ENCODE results near the gene DDC.
"Not testable (repeated sequence)": the region's sequence is repeated elsewhere in the genome, so short reads cannot be mapped to it uniquely, and the experiment has no call there.

Gene DDC

DNA sequence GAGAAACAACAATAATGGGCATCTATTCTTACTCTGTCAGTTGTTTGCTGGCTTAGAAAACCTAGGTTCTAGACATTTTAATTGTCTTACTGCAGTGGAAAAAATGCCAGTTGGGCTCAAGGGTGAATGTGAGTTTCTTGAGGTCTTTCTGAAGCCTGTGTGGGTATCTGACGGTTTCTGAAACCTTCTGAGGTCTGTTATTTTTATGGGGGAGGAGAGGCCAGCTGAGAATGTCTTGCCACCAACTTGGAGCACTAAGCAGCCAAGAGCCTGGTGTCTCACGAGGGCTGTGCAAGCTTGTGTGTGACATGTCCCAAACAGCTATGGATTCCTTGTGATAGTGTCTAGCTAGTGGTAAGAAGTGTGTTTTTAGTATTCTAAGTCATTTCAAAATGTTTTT lies 24.2 kb upstream of the DDC start:
- no peak for DNase-seq
- no peaks in the 10 kb centered on the region for H3K9me3 ChIP-seq (ENCODE audit: control insufficient read depth, low read length)
- no peaks in the 10 kb centered on the region for H3K36me3 ChIP-seq (ENCODE audit: control insufficient read depth, insufficient read depth, low read length)
- H3K4me1 ChIP-seq (ENCODE audit: control insufficient read depth, insufficient read depth, low read length, poor library complexity, severe bottlenecking): no peaks in the 10 kb centered on the region
- no peak overlapping the region for H3K27ac ChIP-seq (ENCODE audit: insufficient read depth, low read length, poor library complexity, severe bottlenecking)
- no peak overlapping the region for H3K4me3 ChIP-seq (ENCODE audit: insufficient read depth, low read depth, low read length, poor library complexity, severe bottlenecking)
- H3K27me3 ChIP-seq (replicated peaks; ENCODE audit: control insufficient read depth, insufficient read depth, low read length, poor library complexity, severe bottlenecking): no peaks in the 10 kb centered on the region

- Histone ChIP-seq H3K9me3 (ENCODE audit: control insufficient read depth, low read length) (no peaks in the 10 kb centered on the region), H3K4me1 (ENCODE audit: control insufficient read depth, insufficient read depth, low read length, poor library complexity, severe bottlenecking) (no peaks in the 10 kb centered on the region), H3K27me3 (replicated peaks; ENCODE audit: control insufficient read depth, insufficient read depth, low read length, poor library complexity, severe bottlenecking) (no peaks in the 10 kb centered on the region), H3K4me3 (ENCODE audit: insufficient read depth, low read depth, low read length, poor library complexity, severe bottlenecking) (no peak overlapping the region), H3K27ac (ENCODE audit: insufficient read depth, low read length, poor library complexity, severe bottlenecking) (no peak overlapping the region), H3K36me3 (ENCODE audit: control insufficient read depth, insufficient read depth, low read length) (no peaks in the 10 kb centered on the region)
- DNase-seq: no peak
Observed at GRCh38 chr7:50588937-50589336, 23.7 kb upstream of the DDC start.

- peaks cover 6% of the 10 kb centered on the region for H3K9me3 ChIP-seq (ENCODE audit: control insufficient read depth, low read length)
- no peak overlapping the region for H3K27ac ChIP-seq (ENCODE audit: insufficient read depth, low read length, poor library complexity, severe bottlenecking)
- no peaks in the 10 kb centered on the region for H3K27me3 ChIP-seq (replicated peaks; ENCODE audit: control insufficient read depth, insufficient read depth, low read length, poor library complexity, severe bottlenecking)
- H3K4me3 ChIP-seq (ENCODE audit: insufficient read depth, low read depth, low read length, poor library complexity, severe bottlenecking): no peak overlapping the region
- no peaks in the 10 kb centered on the region for H3K4me1 ChIP-seq (ENCODE audit: control insufficient read depth, insufficient read depth, low read length, poor library complexity, severe bottlenecking)
- no peaks in the 10 kb centered on the region for H3K36me3 ChIP-seq (ENCODE audit: control insufficient read depth, insufficient read depth, low read length)
- no peak for DNase-seq
Observed at GRCh38 chr7:50587737-50588136, 22.5 kb upstream of the DDC start.

DNA sequence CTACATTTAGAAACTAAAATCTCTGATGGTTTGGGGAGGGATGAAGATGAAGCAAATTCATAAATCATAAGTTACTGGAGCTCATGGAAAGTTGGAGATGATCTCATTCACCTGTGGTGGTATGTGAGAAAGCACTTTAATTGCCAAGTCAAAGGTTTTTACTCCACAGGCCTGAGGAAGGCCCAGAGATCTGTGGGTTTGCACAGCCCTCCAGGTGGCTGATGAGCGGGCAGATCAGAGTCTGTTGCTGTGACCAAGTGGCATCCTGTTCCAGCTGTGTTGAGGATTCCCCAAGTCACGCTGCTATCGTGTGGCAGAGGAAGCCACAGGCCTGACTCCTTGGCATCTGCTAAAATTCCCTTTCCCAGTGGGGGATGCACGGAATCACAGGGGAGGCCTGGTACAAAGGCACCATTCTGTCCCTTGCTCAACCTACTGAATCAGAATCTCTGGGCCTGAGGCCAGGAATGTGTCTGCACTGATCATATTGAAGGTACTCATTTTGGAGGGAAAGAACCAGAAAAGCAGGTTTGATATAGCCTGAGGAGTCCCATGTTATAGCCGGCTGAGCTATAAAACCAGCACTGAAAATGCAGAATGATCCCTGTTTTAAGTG lies 19.7 kb upstream of the DDC start:
- Histone ChIP-seq H3K36me3 (ENCODE audit: control insufficient read depth, insufficient read depth, low read length) (no peaks in the 10 kb centered on the region), H3K4me3 (ENCODE audit: insufficient read depth, low read depth, low read length, poor library complexity, severe bottlenecking) (no peak overlapping the region), H3K4me1 (ENCODE audit: control insufficient read depth, insufficient read depth, low read length, poor library complexity, severe bottlenecking) (no peaks in the 10 kb centered on the region), H3K9me3 (ENCODE audit: control insufficient read depth, low read length) (peaks cover 6% of the 10 kb centered on the region), H3K27me3 (replicated peaks; ENCODE audit: control insufficient read depth, insufficient read depth, low read length, poor library complexity, severe bottlenecking) (no peaks in the 10 kb centered on the region), H3K27ac (ENCODE audit: insufficient read depth, low read length, poor library complexity, severe bottlenecking) (no peak overlapping the region)
- DNase-seq: no peak

DNA sequence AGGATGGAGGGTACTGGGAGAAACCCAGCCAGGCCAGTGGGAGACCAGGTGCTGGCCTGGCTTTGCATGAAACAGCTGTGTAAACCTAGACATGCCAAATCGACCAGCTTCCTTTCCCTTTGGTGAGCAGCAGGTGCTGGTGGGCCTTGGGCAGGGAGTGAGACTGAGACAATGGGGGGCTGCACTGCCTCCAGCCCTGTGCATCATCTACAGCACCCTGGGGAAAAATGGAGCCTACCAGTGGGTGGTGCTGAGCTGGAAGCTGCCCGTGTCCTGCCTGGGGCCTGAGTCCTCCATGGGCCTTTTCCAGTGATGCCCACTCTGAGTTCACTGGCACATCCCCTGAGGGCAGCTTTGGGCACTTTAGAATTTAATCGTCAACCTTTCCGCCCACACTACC lies 19.2 kb upstream of the DDC start:
- Histone ChIP-seq H3K4me3 (ENCODE audit: insufficient read depth, low read depth, low read length, poor library complexity, severe bottlenecking) (no peak overlapping the region), H3K9me3 (ENCODE audit: control insufficient read depth, low read length) (peaks cover 6% of the 10 kb centered on the region), H3K4me1 (ENCODE audit: control insufficient read depth, insufficient read depth, low read length, poor library complexity, severe bottlenecking) (no peaks in the 10 kb centered on the region), H3K27me3 (replicated peaks; ENCODE audit: control insufficient read depth, insufficient read depth, low read length, poor library complexity, severe bottlenecking) (no peaks in the 10 kb centered on the region), H3K36me3 (ENCODE audit: control insufficient read depth, insufficient read depth, low read length) (no peaks in the 10 kb centered on the region), H3K27ac (ENCODE audit: insufficient read depth, low read length, poor library complexity, severe bottlenecking) (no peak overlapping the region)
- DNase-seq: no peak

GRCh38 chr7:50583295-50583694 lies 18.1 kb upstream of the DDC start:
- H3K27me3 ChIP-seq (replicated peaks; ENCODE audit: control insufficient read depth, insufficient read depth, low read length, poor library complexity, severe bottlenecking); H3K36me3 ChIP-seq (ENCODE audit: control insufficient read depth, insufficient read depth, low read length); H3K9me3 ChIP-seq (ENCODE audit: control insufficient read depth, low read length); H3K4me3 ChIP-seq (ENCODE audit: insufficient read depth, low read depth, low read length, poor library complexity, severe bottlenecking); H3K4me1 ChIP-seq (ENCODE audit: control insufficient read depth, insufficient read depth, low read length, poor library complexity, severe bottlenecking); H3K27ac ChIP-seq (ENCODE audit: insufficient read depth, low read length, poor library complexity, severe bottlenecking); DNase-seq: not testable (repeated sequence)

GRCh38 chr7:50582271-50582670 lies 17.1 kb upstream of the DDC start:
- not testable (repeated sequence) for H3K4me3 ChIP-seq (ENCODE audit: insufficient read depth, low read depth, low read length, poor library complexity, severe bottlenecking); H3K36me3 ChIP-seq (ENCODE audit: control insufficient read depth, insufficient read depth, low read length); H3K27ac ChIP-seq (ENCODE audit: insufficient read depth, low read length, poor library complexity, severe bottlenecking); DNase-seq; H3K4me1 ChIP-seq (ENCODE audit: control insufficient read depth, insufficient read depth, low read length, poor library complexity, severe bottlenecking); H3K9me3 ChIP-seq (ENCODE audit: control insufficient read depth, low read length); H3K27me3 ChIP-seq (replicated peaks; ENCODE audit: control insufficient read depth, insufficient read depth, low read length, poor library complexity, severe bottlenecking)

- H3K4me1 ChIP-seq (ENCODE audit: control insufficient read depth, insufficient read depth, low read length, poor library complexity, severe bottlenecking); DNase-seq; H3K27ac ChIP-seq (ENCODE audit: insufficient read depth, low read length, poor library complexity, severe bottlenecking); H3K9me3 ChIP-seq (ENCODE audit: control insufficient read depth, low read length); H3K27me3 ChIP-seq (replicated peaks; ENCODE audit: control insufficient read depth, insufficient read depth, low read length, poor library complexity, severe bottlenecking); H3K36me3 ChIP-seq (ENCODE audit: control insufficient read depth, insufficient read depth, low read length); H3K4me3 ChIP-seq (ENCODE audit: insufficient read depth, low read depth, low read length, poor library complexity, severe bottlenecking): not testable (repeated sequence)
Observed at GRCh38 chr7:50580666-50581065, 15.5 kb upstream of the DDC start.

DNA sequence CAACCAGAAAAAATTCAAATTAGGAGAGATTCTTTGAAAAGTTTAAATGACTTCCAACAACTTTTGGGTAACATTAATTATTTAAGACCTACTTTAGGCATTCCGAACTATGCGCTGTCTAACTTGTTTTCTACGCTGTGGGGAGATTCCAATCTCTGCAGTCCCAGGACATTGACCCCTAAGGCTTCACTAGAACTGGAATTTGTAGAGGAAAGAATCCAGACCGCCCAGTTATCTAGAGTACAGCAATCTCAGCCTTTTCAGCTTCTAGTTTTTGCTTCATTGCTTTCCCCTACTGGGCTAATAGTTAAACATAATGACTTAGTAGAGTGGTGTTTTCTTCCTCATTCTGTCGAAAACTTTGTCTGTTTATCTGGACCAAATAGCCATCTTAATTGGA lies 14.9 kb upstream of the DDC start:
- no peak for DNase-seq
- Histone ChIP-seq H3K27me3 (replicated peaks; ENCODE audit: control insufficient read depth, insufficient read depth, low read length, poor library complexity, severe bottlenecking) (no peaks in the 10 kb centered on the region), H3K9me3 (ENCODE audit: control insufficient read depth, low read length) (peaks cover 6% of the 10 kb centered on the region), H3K4me1 (ENCODE audit: control insufficient read depth, insufficient read depth, low read length, poor library complexity, severe bottlenecking) (no peaks in the 10 kb centered on the region), H3K4me3 (ENCODE audit: insufficient read depth, low read depth, low read length, poor library complexity, severe bottlenecking) (no peak overlapping the region), H3K36me3 (ENCODE audit: control insufficient read depth, insufficient read depth, low read length) (no peaks in the 10 kb centered on the region), H3K27ac (ENCODE audit: insufficient read depth, low read length, poor library complexity, severe bottlenecking) (no peak overlapping the region)

DNA sequence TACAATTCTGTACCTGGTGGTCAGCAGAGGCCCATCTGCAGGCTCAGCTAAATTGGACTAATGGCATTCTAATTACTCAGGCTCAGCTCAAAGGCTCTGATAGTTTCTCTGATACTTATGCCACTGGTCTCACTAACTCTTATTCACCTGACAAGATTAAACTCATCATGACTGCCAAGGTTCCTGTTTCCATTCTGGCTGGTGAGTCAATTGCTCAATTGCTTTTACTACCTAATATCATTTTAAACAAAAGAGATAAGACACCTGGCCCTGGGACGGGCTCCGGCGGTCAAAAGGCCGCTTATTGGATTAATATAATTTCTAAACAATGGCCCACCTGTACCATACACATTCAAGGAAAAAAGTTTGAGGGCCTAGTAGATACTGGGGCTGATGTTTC lies 12.9 kb upstream of the DDC start:
- not testable (repeated sequence) for DNase-seq; H3K9me3 ChIP-seq (ENCODE audit: control insufficient read depth, low read length); H3K4me3 ChIP-seq (ENCODE audit: insufficient read depth, low read depth, low read length, poor library complexity, severe bottlenecking); H3K36me3 ChIP-seq (ENCODE audit: control insufficient read depth, insufficient read depth, low read length); H3K27ac ChIP-seq (ENCODE audit: insufficient read depth, low read length, poor library complexity, severe bottlenecking); H3K27me3 ChIP-seq (replicated peaks; ENCODE audit: control insufficient read depth, insufficient read depth, low read length, poor library complexity, severe bottlenecking); H3K4me1 ChIP-seq (ENCODE audit: control insufficient read depth, insufficient read depth, low read length, poor library complexity, severe bottlenecking)

GRCh38 chr7:50577569-50577968 lies 12.4 kb upstream of the DDC start:
- no peaks in the 10 kb centered on the region for H3K27me3 ChIP-seq (replicated peaks; ENCODE audit: control insufficient read depth, insufficient read depth, low read length, poor library complexity, severe bottlenecking)

More at GRCh38 chr7:50577569-50577968, 12.4 kb upstream of the DDC start:
- Histone ChIP-seq H3K9me3 (ENCODE audit: control insufficient read depth, low read length) (no peaks in the 10 kb centered on the region), H3K27ac (ENCODE audit: insufficient read depth, low read length, poor library complexity, severe bottlenecking) (no peak overlapping the region), H3K4me3 (ENCODE audit: insufficient read depth, low read depth, low read length, poor library complexity, severe bottlenecking) (no peak overlapping the region), H3K36me3 (ENCODE audit: control insufficient read depth, insufficient read depth, low read length) (no peaks in the 10 kb centered on the region), H3K4me1 (ENCODE audit: control insufficient read depth, insufficient read depth, low read length, poor library complexity, severe bottlenecking) (no peaks in the 10 kb centered on the region)
- no peak for DNase-seq

Measured in effector memory CD4-positive, alpha-beta T cell (primary cell).